Natural killer cell (primary cell): ENCODE results near the gene MAPK4. TPM values are rescaled to one million over a fixed set of nuclear protein-coding genes. Genes with fewer than 3 reads are reported as not detected.

Experiments used
- ATAC-seq, 3 donors: fragments of 150-1000 bp in 2 of 3; fragments of 200-7000 bp in 1 of 3; cut with Tn5 transposase; 1 replicate in 1 of 3; 2 replicates in 2 of 3; pipeline ENCODE4 v1.10.0; 2021; ENCODE audit warnings: mild to moderate bottlenecking in 2 of 3, moderate library complexity in 2 of 3
- DNase-seq, 2 donors: peaks; one replicate each; pipeline versions ENCODE4 v3.0.0 to v3.0.0-alpha.2; 2013 to 2021; ENCODE audit warnings: mixed read lengths in 1 of 2
- H3K27ac ChIP-seq: one replicate; pipeline ENCODE4 v1.5.1; 2013; ENCODE audit warnings: mild to moderate bottlenecking, low read length
- H3K27me3 ChIP-seq: one replicate; pipeline ENCODE4 v1.6.1; 2013; ENCODE audit warnings: low read length; ENCODE audit not compliant: control insufficient read depth, insufficient read depth
- H3K36me3 ChIP-seq: one replicate; pipeline ENCODE4 v1.6.1; 2013; ENCODE audit warnings: low read length; ENCODE audit not compliant: control insufficient read depth, insufficient read depth
- H3K4me1 ChIP-seq: one replicate; pipeline ENCODE4 v1.6.1; 2013; ENCODE audit warnings: low read length; ENCODE audit not compliant: control insufficient read depth, insufficient read depth
- H3K4me3 ChIP-seq: one replicate; pipeline ENCODE4 v1.5.1; 2013; ENCODE audit warnings: low read length
- H3K9me3 ChIP-seq: one replicate; pipeline ENCODE4 v1.6.1; 2013; ENCODE audit warnings: low read length; ENCODE audit not compliant: control insufficient read depth, insufficient read depth
- H3K27ac Mint-ChIP-seq, 2 donors: one replicate each; pipeline ENCODE4 v1.8.0; 2022; ENCODE audit warnings: mild to moderate bottlenecking in 2 of 2, mixed read lengths in 2 of 2, moderate library complexity in 1 of 2
- H3K27me3 Mint-ChIP-seq, 2 donors: one replicate each; pipeline ENCODE4 v1.8.0; 2022; ENCODE audit warnings: low read depth in 2 of 2, mixed read lengths in 2 of 2
- H3K36me3 Mint-ChIP-seq: one replicate; pipeline ENCODE4 v1.8.0; 2022; ENCODE audit warnings: mixed read lengths
- H3K4me1 Mint-ChIP-seq, 2 donors: one replicate each; pipeline ENCODE4 v1.8.0; 2022; ENCODE audit warnings: mixed read lengths in 2 of 2
- H3K4me3 Mint-ChIP-seq: one replicate; pipeline ENCODE4 v1.8.0; 2022; ENCODE audit warnings: mild to moderate bottlenecking, moderate library complexity, mixed read lengths
- H3K9me3 Mint-ChIP-seq, 2 donors: one replicate each; pipeline ENCODE4 v1.8.0; 2022; ENCODE audit warnings: mixed read lengths in 2 of 2
- CTCF ChIP-seq: fragments of 200-600 bp; IDR thresholded peaks from one replicate; pipeline ENCODE4 v1.8.0; 2022; ENCODE audit warnings: antibody characterized with exemption
- WGBS: methylation state at CpG from one replicate; pipeline ENCODE4 v1.1.7; 2013; ENCODE audit warnings: missing lambda C conversion rate; ENCODE audit not compliant: insufficient coverage; 5-methylcytosine and 5-hydroxymethylcytosine counted together
- intact Hi-C: fragments of 100-400 bp; cut with micrococcal nuclease; formaldehyde crosslinking; loops from one replicate; pipeline ENCODE4 v1.14.2; 2022
- total RNA-seq, 4 donors: library from RNA; stranded (reverse); fragments of 120-200 nt in 1 of 4; gene quantifications; one replicate each; pipeline versions ENCODE4 v1.2.3 to v1.2.4, GENCODE V29; 2013 to 2022

MAPK4 gene
- total RNA-seq, 3 donors from 2014 or later (not counting 1 experiment from before 2014, with no cell fraction given), result not detected

DNA sequence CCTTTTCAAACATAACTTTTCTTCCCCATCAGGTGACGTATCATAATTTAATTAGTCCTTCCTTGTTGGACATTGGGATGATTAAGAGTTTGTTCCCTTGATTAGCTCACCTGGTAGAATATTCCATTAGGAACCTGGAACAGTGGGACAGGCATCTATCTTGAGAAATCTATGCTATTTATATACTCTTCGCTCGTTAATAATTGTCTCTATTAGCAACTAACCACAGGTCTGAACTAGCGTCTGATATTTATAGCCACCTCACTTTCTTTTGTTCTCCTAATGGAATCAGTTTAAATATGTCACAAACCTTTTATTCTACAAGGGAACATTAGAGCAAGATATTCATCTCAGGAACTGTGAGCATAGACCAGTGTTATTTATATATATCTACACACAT, 79.8 kb downstream of the MAPK4 start:
- Mint-ChIP-seq H3K36me3 (no peaks in the 10 kb centered on the region), H3K27ac (no peak overlapping the region), H3K4me3 (no peak overlapping the region), H3K9me3 (peaks cover 0 to 2% of the 10 kb centered on the region in 2 donors), H3K27me3 (peaks cover 0 to 5% of the 10 kb centered on the region in 2 donors), H3K4me1 (no peaks in the 10 kb centered on the region)
- H3K27me3 ChIP-seq, result no peaks in the 10 kb centered on the region
- DNase-seq (no peak), ATAC-seq (no peak)
- no peak overlapping the region for H3K27ac ChIP-seq
- intact Hi-C loops, result no loop called here
- no peaks in the 10 kb centered on the region for H3K9me3 ChIP-seq
- H3K36me3 ChIP-seq, result no peaks in the 10 kb centered on the region
- 85% methylated on average over 3 of the region's 4 CpGs for WGBS
- H3K4me3 ChIP-seq, result no peak overlapping the region
- TF ChIP-seq CTCF, result no peak
- no peaks in the 10 kb centered on the region for H3K4me1 ChIP-seq

DNA sequence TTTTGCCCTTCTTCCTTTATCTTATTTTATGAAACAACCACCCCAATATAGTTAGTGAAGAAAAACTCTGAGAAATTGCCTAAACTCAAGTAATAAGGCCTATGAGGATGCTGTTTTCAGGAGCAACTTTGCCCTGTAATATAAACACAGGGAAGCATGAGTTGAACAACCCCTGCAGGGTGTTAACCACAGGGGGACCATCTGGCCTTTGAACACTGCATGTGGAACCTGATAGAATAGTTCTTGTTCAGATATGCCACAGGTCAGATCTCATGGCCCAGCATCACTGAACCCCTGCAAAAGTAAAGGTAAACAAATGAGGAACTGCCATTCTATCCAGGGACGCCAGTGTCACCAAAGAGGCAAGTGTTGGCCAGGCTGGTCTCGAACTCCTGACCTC, 82.6 kb downstream of the MAPK4 start:
- Mint-ChIP-seq H3K27me3 (peaks cover 0 to 7% of the 10 kb centered on the region in 2 donors), H3K36me3 (no peaks in the 10 kb centered on the region), H3K4me1 (no peaks in the 10 kb centered on the region), H3K4me3 (no peak overlapping the region), H3K9me3 (peaks cover 0 to 2% of the 10 kb centered on the region in 2 donors), H3K27ac (no peak overlapping the region)
- no peak for TF ChIP-seq CTCF
- Histone ChIP-seq H3K4me3 (no peak overlapping the region), H3K36me3 (no peaks in the 10 kb centered on the region), H3K4me1 (no peaks in the 10 kb centered on the region), H3K9me3 (no peaks in the 10 kb centered on the region), H3K27ac (no peak overlapping the region), H3K27me3 (no peaks in the 10 kb centered on the region)
- intact Hi-C loops, result no loop called here
- DNase-seq (no peak), ATAC-seq (no peak)
- WGBS, result 86% methylated on average over 2 of the region's 2 CpGs

DNA sequence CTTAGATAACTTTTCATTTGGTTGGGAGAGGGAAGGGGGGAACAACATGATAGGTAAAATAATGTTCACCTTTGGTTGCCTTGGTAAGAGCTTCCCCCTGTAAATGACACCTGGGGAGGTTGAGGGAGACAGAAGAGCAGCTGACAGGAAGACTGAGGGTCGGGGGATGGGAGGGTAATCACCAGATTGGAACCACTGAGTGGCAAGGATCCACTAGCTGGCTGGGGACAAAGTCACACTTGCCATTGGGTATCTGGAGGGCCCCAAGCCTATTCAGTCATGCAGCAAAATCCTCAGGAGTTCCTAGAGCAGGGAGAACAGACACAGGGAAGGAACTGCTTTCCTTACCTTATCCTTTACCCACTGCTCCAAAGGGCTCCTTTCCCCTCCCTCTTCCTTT, 84.3 kb downstream of the MAPK4 start:
- intact Hi-C loops, result no loop called here

More for the DNA sequence above, 84.3 kb downstream of the MAPK4 start:
- Histone ChIP-seq H3K9me3 (no peaks in the 10 kb centered on the region), H3K4me1 (no peaks in the 10 kb centered on the region), H3K4me3 (no peak overlapping the region), H3K36me3 (no peaks in the 10 kb centered on the region), H3K27ac (no peak overlapping the region), H3K27me3 (no peaks in the 10 kb centered on the region)
- ATAC-seq (no peak), DNase-seq (no peak)
- Mint-ChIP-seq H3K36me3 (no peaks in the 10 kb centered on the region), H3K27me3 (peaks cover 0 to 7% of the 10 kb centered on the region in 2 donors), H3K27ac (no peak overlapping the region), H3K9me3 (peaks cover 0 to 2% of the 10 kb centered on the region in 2 donors), H3K4me3 (no peak overlapping the region), H3K4me1 (no peaks in the 10 kb centered on the region)
- no peak for TF ChIP-seq CTCF
- 68% methylated on average over 1 of the region's 1 CpG for WGBS
